H1 (cell line): ENCODE data around the gene ACACB. TPM values are rescaled to one million over a fixed set of nuclear protein-coding genes. Genes with fewer than 3 reads are reported as not detected.

ENCODE experiments used
- CTCF ChIA-PET: fragments of 300-600 bp; sonication (Branson Sonifier 250); formaldehyde crosslinking; loops from one replicate; lab custom pipeline; 2021; ENCODE audit not compliant: partially characterized antibody; lab: Charles Lee
- POLR2A ChIA-PET: fragments of 300-600 bp; sonication (Branson Sonifier 250); formaldehyde crosslinking; loops from one replicate; lab custom pipeline; 2021; ENCODE audit warnings: inconsistent platforms; ENCODE audit not compliant: partially characterized antibody; lab: Charles Lee
- DNase-seq, 2 experiments: peaks; one replicate each; pipeline versions ENCODE4 v3.0.0 to v3.0.0-alpha.2; 2010 to 2022; ENCODE audit warnings: low spot score in 2 of 2, low read depth in 1 of 2, mixed read lengths in 1 of 2
- FAIRE-seq: peaks from 2 replicates; lab custom pipeline; 2011; peaks lifted over from hg19 to GRCh38; lab: Jason Lieb, UNC
- H2AFZ ChIP-seq: 2 replicates; pipeline ENCODE4 v1.8.1; 2012; ENCODE audit warnings: low read length, inconsistent platforms
- H2AK5ac ChIP-seq: 2 replicates; pipeline ENCODE4 v1.6.1; 2013; ENCODE audit warnings: low read depth, low read length
- H2BK120ac ChIP-seq: replicated peaks from 2 replicates; pipeline ENCODE3; 2013; ENCODE audit warnings: low read depth, low read length, inconsistent platforms
- H2BK12ac ChIP-seq: 2 replicates; pipeline ENCODE4 v1.6.1; 2013; ENCODE audit warnings: low read depth, low read length
- H2BK15ac ChIP-seq: 2 replicates; pipeline ENCODE4 v1.6.1; 2013; ENCODE audit warnings: low read length
- H2BK20ac ChIP-seq: 2 replicates; pipeline ENCODE4 v1.6.1; 2013; ENCODE audit warnings: low read length
- H2BK5ac ChIP-seq: 2 replicates; pipeline ENCODE4 v1.6.1; 2013; ENCODE audit warnings: low read depth, low read length
- H3K14ac ChIP-seq: 2 replicates; pipeline ENCODE4 v1.6.1; 2013; ENCODE audit warnings: inconsistent platforms; ENCODE audit not compliant: insufficient read length
- H3K18ac ChIP-seq: 2 replicates; pipeline ENCODE4 v1.6.1; 2013; ENCODE audit warnings: low read length; ENCODE audit errors: extremely low read depth
- H3K23ac ChIP-seq: 2 replicates; pipeline ENCODE4 v1.6.1; 2013; ENCODE audit warnings: inconsistent platforms; ENCODE audit not compliant: insufficient read length
- H3K23me2 ChIP-seq: 2 replicates; pipeline ENCODE4 v1.6.1; 2013; ENCODE audit warnings: low read depth, low read length
- H3K27ac ChIP-seq: 2 replicates; pipeline ENCODE4 v1.6.1; 2011; ENCODE audit warnings: low read depth, low read length, inconsistent platforms
- H3K27me3 ChIP-seq, 4 experiments: replicated peaks in 1 of 4; 1 replicate in 1 of 4; 2 replicates in 3 of 4; pipeline versions ENCODE4 v1.6.1 to v1.8.1; 2011 to 2013; ENCODE audit warnings: low read length in 3 of 4, mild to moderate bottlenecking in 3 of 4, inconsistent platforms in 2 of 4, mixed read lengths in 2 of 4, moderate library complexity in 1 of 4; ENCODE audit not compliant: control insufficient read depth in 3 of 4, insufficient read depth in 3 of 4; ENCODE audit errors: extremely low read depth in 1 of 4
- H3K36me3 ChIP-seq, 4 experiments: 2 replicates each; pipeline versions ENCODE4 v1.6.1 to v1.8.1; 2011 to 2013; ENCODE audit warnings: mild to moderate bottlenecking in 4 of 4, low read length in 3 of 4, moderate library complexity in 2 of 4, control low read depth in 1 of 4, inconsistent platforms in 1 of 4; ENCODE audit not compliant: insufficient read depth in 4 of 4, control insufficient read depth in 2 of 4
- H3K4ac ChIP-seq: replicated peaks from 2 replicates; pipeline ENCODE3; 2013; ENCODE audit warnings: low read length, low read depth, mixed read lengths, inconsistent platforms; ENCODE audit not compliant: insufficient read length
- H3K4me1 ChIP-seq, 4 experiments: replicated peaks in 1 of 4; 1 replicate in 1 of 4; 2 replicates in 3 of 4; pipeline versions ENCODE4 v1.6.1 to v1.8.1; 2011 to 2013; ENCODE audit warnings: low read length in 3 of 4, inconsistent platforms in 2 of 4, mixed read lengths in 1 of 4; ENCODE audit not compliant: insufficient read depth in 4 of 4, control insufficient read depth in 3 of 4
- H3K4me2 ChIP-seq, 2 experiments: 2 replicates each; pipeline versions ENCODE4 v1.6.1 to v1.8.1; 2011 to 2013; ENCODE audit warnings: low read depth in 2 of 2, low read length in 2 of 2, control low read depth in 1 of 2, inconsistent platforms in 1 of 2, mild to moderate bottlenecking in 1 of 2; ENCODE audit not compliant: insufficient read depth in 1 of 2
- H3K4me3 ChIP-seq, 4 experiments: fragments of 200-600, 300-600 bp in 1 of 4; sonication (generic), shearing (Covaris generic), sonication (Bioruptor Twin) in 1 of 4; 2 replicates each; pipeline versions ENCODE4 v1.5.1 to v1.8.1; 2011 to 2016; ENCODE audit warnings: low read length in 4 of 4, low read depth in 3 of 4, control low read depth in 2 of 4, inconsistent platforms in 2 of 4, mild to moderate bottlenecking in 2 of 4, mixed read lengths in 1 of 4, moderate library complexity in 1 of 4; ENCODE audit not compliant: insufficient read depth in 2 of 4; ENCODE audit errors: extremely low read depth in 1 of 4
- H3K56ac ChIP-seq: replicated peaks from 2 replicates; pipeline ENCODE3; 2013; ENCODE audit warnings: low read depth, mild to moderate bottlenecking, mixed read lengths, low read length, inconsistent platforms; ENCODE audit not compliant: insufficient read length
- H3K79me1 ChIP-seq: 2 replicates; pipeline ENCODE4 v1.6.1; 2013; ENCODE audit warnings: low read depth, low read length, control low read depth
- H3K79me2 ChIP-seq, 2 experiments: 2 replicates each; pipeline versions ENCODE4 v1.6.1 to v1.8.1; 2012 to 2013; ENCODE audit warnings: low read length in 2 of 2, mild to moderate bottlenecking in 2 of 2, inconsistent platforms in 1 of 2; ENCODE audit not compliant: insufficient read depth in 2 of 2, control insufficient read depth in 1 of 2
- H3K9ac ChIP-seq, 4 experiments: replicated peaks in 1 of 4; 1 replicate in 1 of 4; 2 replicates in 3 of 4; pipeline versions ENCODE4 v1.6.1 to v1.8.1; 2011 to 2013; ENCODE audit warnings: low read depth in 3 of 4, low read length in 3 of 4, control low read depth in 2 of 4, mild to moderate bottlenecking in 2 of 4, moderate library complexity in 2 of 4, inconsistent platforms in 1 of 4; ENCODE audit errors: extremely low read depth in 1 of 4
- H3K9me3 ChIP-seq, 2 experiments: 2 replicates each; pipeline versions ENCODE4 v1.6.1 to v1.8.1; 2012 to 2013; ENCODE audit warnings: mild to moderate bottlenecking in 2 of 2, moderate library complexity in 2 of 2, control low read depth in 1 of 2, inconsistent platforms in 1 of 2, low read depth in 1 of 2, low read length in 1 of 2, mixed read lengths in 1 of 2; ENCODE audit not compliant: insufficient read depth in 2 of 2
- H4K20me1 ChIP-seq, 2 experiments: replicated peaks in 1 of 2; 2 replicates each; pipeline versions ENCODE3 to v1.8.1; 2011 to 2013; ENCODE audit warnings: inconsistent platforms in 2 of 2, low read length in 2 of 2, mild to moderate bottlenecking in 1 of 2; ENCODE audit not compliant: insufficient read depth in 2 of 2, control insufficient read depth in 1 of 2
- H4K5ac ChIP-seq: 2 replicates; pipeline ENCODE4 v1.6.1; 2013; ENCODE audit warnings: low read length, low read depth, mixed read lengths, inconsistent platforms; ENCODE audit not compliant: insufficient read length
- H4K8ac ChIP-seq: 2 replicates; pipeline ENCODE4 v1.8.0; 2013; ENCODE audit warnings: mild to moderate bottlenecking, moderate library complexity, low read length, inconsistent platforms; ENCODE audit not compliant: insufficient read depth; ENCODE audit errors: extremely low read depth
- H4K91ac ChIP-seq: replicated peaks from 2 replicates; pipeline ENCODE3; 2013; ENCODE audit warnings: low read length, mixed read lengths, inconsistent platforms; ENCODE audit not compliant: insufficient read length
- FOSL1 ChIP-seq: IDR thresholded peaks from 2 replicates; pipeline ENCODE4 v1.6.1; 2011; ENCODE audit warnings: mild to moderate bottlenecking, low read depth, low read length, moderate library complexity; ENCODE audit not compliant: insufficient read depth
- KDM5A ChIP-seq: fragments of 200-600 bp; IDR thresholded peaks from 2 replicates; pipeline ENCODE4 v1.7.1; 2012; ENCODE audit warnings: mild to moderate bottlenecking, low read length, inconsistent platforms, mixed read lengths
- POLR2A ChIP-seq, 2 experiments: IDR thresholded peaks; 1 replicate in 1 of 2; 2 replicates in 1 of 2; pipeline ENCODE4 v1.6.1; 2011; ENCODE audit warnings: low read depth in 2 of 2, low read length in 2 of 2, mild to moderate bottlenecking in 2 of 2; ENCODE audit errors: control extremely low read depth in 1 of 2
- RNF2 ChIP-seq: fragments of 200-900, 300-1000 bp; sonication (generic); IDR thresholded peaks from 2 replicates; pipeline ENCODE4 v1.7.1; 2016; ENCODE audit warnings: borderline replicate concordance, low read depth, mild to moderate bottlenecking, antibody characterized with exemption, low read length; ENCODE audit not compliant: poor library complexity, severe bottlenecking; ENCODE audit errors: missing control alignments
- SIRT6 ChIP-seq: IDR thresholded peaks from one replicate; pipeline ENCODE4 v1.7.1; 2012; ENCODE audit warnings: low read length, inconsistent platforms
- WGBS, 2 experiments: shearing (Covaris generic) in 1 of 2; methylation state at CpG; one replicate each; pipeline versions ENCODE4 v1.1.6 to v1.1.7; 2013 to 2015; ENCODE audit warnings: low lambda C conversion rate in 2 of 2, mixed read lengths in 2 of 2, inconsistent platforms in 1 of 2, low coverage in 1 of 2, missing lambda C conversion rate in 1 of 2; ENCODE audit not compliant: insufficient replicate concordance in 2 of 2, insufficient coverage in 1 of 2, insufficient read length in 1 of 2; ENCODE audit errors: extremely low coverage in 1 of 2, missing lambda C conversion rate in 1 of 2; 5-methylcytosine and 5-hydroxymethylcytosine counted together
- polyA plus RNA-seq, 7 experiments: library from polyadenylated mRNA; depleted of rRNA in 3 of 7; stranded (reverse) in 5 of 7; unstranded in 2 of 7; fragments of >200 nt in 5 of 7; fragments of 200-250 nt in 2 of 7; gene quantifications; 1 replicate in 5 of 7; 2 replicates in 1 of 7; 4 replicates in 1 of 7; pipeline versions ENCODE4 v1.2.1 to v1.2.3, GENCODE V29; 2011 to 2013; ENCODE audit warnings: missing spikeins in 2 of 7, mixed read lengths in 2 of 7
- total RNA-seq: library from RNA; stranded (reverse); fragmentation: NEBNext Ultra II Directional; extraction: Animal tissue kit (Norgen Biotek cat#: 25700); gene quantifications from 2 replicates; pipeline ENCODE4 v1.2.1, GENCODE V29; 2021

ACACB gene
- total and polyA plus RNA-seq, 2 of the 8 experiments (the other 6 are each of a cell fraction or from before 2014, with no cell fraction given), result 5.8 to 15.3 TPM

DNA sequence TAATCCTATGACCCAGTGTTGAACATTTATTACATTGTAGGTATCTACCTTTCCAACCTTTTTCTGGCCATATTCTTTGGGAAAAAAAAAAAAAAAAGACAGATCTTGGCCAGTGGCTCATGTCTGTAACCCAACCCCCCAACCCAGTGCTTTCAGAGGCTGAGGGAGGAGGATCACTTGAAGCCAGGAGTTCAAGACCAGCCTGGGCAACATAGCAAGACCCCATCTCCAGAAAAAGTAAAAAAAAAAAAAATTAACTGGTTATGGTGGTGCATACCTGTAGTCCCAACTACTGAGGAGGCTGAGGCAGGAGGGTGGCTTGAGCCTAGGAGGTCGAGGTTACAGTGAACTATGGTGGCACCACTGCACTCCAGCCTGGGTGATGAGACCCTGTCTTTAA is 58.1 kb downstream of the ACACB start:
- ChIA-PET POLR2A (no interaction called here), CTCF (interaction anchor here (1.2 kb wide), 1 partner anchor 42 kb away, joined by 3 read pairs; no protein-coding TSS in a partner anchor)
- no peak overlapping the region for H3K14ac ChIP-seq
- no peak overlapping the region for H2BK20ac ChIP-seq
- no peak overlapping the region for H2BK5ac ChIP-seq
- H4K8ac ChIP-seq, result no peak overlapping the region
- FAIRE-seq (no peak), DNase-seq (no peak)
- WGBS, 2 experiments, result 95% methylated on average over 1 of the region's 1 CpG; no CpG with 5 or more reads in 1 of the 2 experiments
- H3K9me3 ChIP-seq, result no peaks in the 10 kb centered on the region; a peak in 1 of 4 replicates
- no peak overlapping the region for H3K4ac ChIP-seq
- no peak for TF ChIP-seq FOSL1
- TF ChIP-seq KDM5A, result no peak
- TF ChIP-seq POLR2A (IDR thresholded peaks at IDR 0.05; ENCODE audit: control extremely low read depth in 1 of 2, low read depth in 2 of 2, low read length in 2 of 2), result no peak
- TF ChIP-seq RNF2, result no peak
- TF ChIP-seq SIRT6, result no peak
- no peaks in the 10 kb centered on the region for H3K79me1 ChIP-seq
- no peak overlapping the region for H3K27ac ChIP-seq
- no peak overlapping the region for H3K9ac ChIP-seq
- no peaks in the 10 kb centered on the region for H3K27me3 ChIP-seq
- peaks cover 0 to 21% (median 5%) of the 10 kb centered on the region in 4 experiments; a peak in 5 of 8 replicates for H3K36me3 ChIP-seq
- no peak overlapping the region for H4K91ac ChIP-seq
- H3K23ac ChIP-seq, result no peak overlapping the region
- H3K23me2 ChIP-seq, result no peaks in the 10 kb centered on the region
- no peak overlapping the region for H4K5ac ChIP-seq
- no peaks in the 10 kb centered on the region for H3K79me2 ChIP-seq
- H3K4me3 ChIP-seq, result no peak overlapping the region
- H3K4me2 ChIP-seq, result no peak overlapping the region
- H3K56ac ChIP-seq, result no peak overlapping the region
- H3K18ac ChIP-seq, result no peak overlapping the region
- H2BK15ac ChIP-seq, result no peak overlapping the region
- no peaks in the 10 kb centered on the region for H3K4me1 ChIP-seq
- no peak overlapping the region for H2BK120ac ChIP-seq
- H2BK12ac ChIP-seq, result no peak overlapping the region
- no peaks in the 10 kb centered on the region for H4K20me1 ChIP-seq
- H2AK5ac ChIP-seq, result no peak overlapping the region
- H2AFZ ChIP-seq, result no peak overlapping the region
